GM21526 (cell line): ENCODE data around the gene SCAMP4.

Source experiments
- ATAC-seq: cut with Tn5 transposase; IDR thresholded peaks from one replicate; pipeline ENCODE4 v1.9.1; 2021; ENCODE audit warnings: moderate library complexity; ENCODE audit not compliant: unreplicated experiment, low FRiP score

SCAMP4 gene

GRCh38 chr19:1911098-1911497 lies 5.9 kb downstream of the SCAMP4 start:
- no peak for ATAC-seq

- ATAC-seq = no peak
Observed at GRCh38 chr19:1911995-1912394, 6.8 kb downstream of the SCAMP4 start.

DNA sequence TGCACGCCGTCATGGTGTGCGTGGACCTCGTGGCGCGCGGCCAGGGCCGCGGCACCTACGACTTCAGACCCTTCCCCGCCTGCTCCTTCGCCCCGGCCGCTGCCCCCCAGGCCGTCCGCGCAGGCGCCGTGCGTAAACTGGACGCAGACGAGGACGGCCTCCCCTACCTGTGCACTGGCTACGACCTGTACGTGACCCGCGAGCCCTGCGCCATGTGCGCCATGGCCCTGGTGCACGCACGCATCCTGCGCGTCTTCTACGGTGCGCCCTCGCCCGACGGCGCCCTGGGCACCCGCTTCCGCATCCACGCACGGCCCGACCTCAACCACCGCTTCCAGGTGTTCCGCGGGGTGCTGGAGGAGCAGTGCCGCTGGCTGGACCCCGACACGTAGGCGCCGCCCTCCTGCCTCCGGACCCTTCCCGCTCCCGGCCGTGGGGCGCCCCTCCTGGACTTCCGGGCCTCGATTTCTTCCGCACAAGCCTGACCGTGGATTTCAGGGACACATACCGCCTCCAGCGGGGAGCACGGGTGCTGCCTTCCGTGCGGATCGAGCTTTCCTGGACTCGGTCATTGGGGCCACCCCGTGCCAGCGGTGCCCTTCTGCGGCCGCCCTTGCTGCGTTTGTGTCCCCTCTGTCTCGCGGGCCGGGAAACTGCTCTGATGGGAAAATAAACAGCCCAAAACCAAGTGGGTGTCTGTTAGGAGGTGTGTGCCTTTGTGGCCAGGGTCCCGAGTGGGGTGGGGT lies 7.7 kb downstream of the SCAMP4 start:
- no peak for ATAC-seq

DNA sequence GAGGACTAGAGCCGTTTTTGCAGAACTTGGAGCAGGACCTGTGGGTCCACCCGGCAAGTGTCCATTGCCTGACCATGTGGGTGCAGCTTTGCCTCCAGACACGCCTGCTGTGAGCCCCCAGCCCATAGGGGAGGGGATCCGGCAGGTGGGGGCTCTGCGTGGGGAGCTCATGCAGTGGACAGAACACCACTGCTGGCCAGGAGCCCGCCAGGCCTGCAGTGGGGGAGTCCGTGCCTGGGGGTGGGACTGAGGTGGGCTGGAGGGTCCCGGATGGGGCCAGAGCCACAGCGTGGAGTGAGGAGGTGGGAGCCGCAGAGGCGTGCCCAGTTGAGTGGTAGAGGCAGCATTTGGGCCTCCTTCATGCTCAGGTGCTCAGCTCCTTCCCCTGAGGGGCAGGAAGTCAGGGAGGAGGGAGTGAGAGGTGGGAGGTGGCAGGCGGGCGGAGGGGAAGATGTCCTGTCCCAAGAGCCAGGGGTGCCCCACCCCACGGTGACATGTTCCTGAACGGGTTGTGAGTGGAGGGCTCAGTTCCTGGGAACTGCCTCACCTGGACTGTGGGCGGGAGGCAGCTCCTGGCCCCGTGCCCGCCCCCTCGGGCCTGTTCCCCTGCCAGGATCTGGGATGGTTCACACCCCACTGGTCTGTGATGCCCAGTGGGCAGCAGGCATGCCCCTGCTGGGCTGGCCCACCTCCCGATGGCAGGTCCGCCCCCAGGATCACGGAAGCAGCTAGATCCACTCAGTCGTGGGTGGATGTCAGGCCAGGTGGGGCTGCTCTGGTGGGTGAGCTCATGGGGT lies 8.8 kb downstream of the SCAMP4 start:
- ATAC-seq = no peak

GRCh38 chr19:1914826-1915341 lies 9.7 kb downstream of the SCAMP4 start:
- ATAC-seq = no peak

- ATAC-seq = no peak
Observed at GRCh38 chr19:1917146-1917545, 11.9 kb downstream of the SCAMP4 start.

GRCh38 chr19:1917926-1918325 lies 12.7 kb downstream of the SCAMP4 start:
- no peak for ATAC-seq

GRCh38 chr19:1918975-1919374 lies 13.8 kb downstream of the SCAMP4 start:
- ATAC-seq = no peak

DNA sequence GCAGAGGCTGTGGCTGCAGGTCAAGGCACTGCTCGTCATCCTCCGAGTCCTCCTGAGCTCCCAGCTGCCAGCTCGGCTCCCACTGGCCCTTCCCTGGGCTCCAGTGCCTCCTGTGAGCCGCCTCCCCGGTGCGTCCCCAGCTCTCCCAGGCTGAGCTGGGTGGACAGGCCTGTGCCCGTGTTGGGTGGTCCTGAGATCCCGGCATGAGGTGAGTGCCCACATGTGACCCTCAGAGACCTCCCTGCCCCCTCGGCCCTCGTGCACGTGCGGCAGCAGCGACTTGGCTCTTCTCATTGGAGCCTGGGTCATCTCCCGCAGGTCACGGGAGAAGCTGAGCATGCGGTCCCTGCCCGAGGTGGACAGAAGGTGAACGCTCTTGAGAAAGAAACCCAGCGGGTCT lies 15.4 kb downstream of the SCAMP4 start:
- no peak for ATAC-seq

DNA sequence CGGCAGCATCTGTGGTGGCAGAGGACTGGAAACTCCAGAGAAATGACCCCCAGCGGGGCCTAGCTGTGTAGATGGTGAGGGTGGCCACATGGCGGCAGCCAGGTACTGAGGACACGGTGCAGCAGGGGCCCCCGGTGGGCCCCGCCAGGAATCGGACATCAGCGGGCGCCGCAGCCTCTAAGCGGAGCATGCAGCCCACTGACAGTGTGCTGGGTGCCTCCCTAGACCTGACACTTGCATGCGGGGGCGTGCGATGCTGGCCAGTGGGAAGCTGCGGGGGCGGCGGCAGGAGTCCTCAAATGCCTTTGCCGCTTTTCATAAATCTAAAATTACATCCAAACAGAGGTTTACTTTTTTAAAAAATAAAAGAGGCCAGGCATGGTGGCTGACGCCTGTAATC lies 16.1 kb downstream of the SCAMP4 start:
- ATAC-seq = no peak

DNA sequence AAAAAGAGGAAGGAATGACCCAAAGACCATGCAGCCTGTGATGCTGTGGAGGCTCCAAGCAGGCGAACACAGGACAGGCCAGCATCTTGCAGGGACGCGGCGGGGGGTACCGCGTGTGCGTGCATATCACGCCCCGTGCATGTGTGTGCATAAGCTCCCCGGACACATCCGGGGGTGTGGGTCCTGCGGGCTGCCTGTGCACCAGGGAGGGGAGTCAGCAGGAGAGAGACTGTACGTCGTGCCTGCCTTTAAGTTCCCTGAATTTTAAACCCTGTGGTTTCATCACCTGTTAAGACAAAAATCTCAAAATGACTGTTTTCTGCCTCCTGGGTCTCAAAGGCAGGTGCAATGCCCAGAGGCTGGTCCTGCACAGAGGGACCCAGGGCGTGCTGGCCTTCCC lies 16.6 kb downstream of the SCAMP4 start:
- ATAC-seq = no peak

- no peak for ATAC-seq
Observed at GRCh38 chr19:1922803-1923202, 17.6 kb downstream of the SCAMP4 start.

GRCh38 chr19:1923319-1923718 lies 18.1 kb downstream of the SCAMP4 start:
- ATAC-seq = no peak

DNA sequence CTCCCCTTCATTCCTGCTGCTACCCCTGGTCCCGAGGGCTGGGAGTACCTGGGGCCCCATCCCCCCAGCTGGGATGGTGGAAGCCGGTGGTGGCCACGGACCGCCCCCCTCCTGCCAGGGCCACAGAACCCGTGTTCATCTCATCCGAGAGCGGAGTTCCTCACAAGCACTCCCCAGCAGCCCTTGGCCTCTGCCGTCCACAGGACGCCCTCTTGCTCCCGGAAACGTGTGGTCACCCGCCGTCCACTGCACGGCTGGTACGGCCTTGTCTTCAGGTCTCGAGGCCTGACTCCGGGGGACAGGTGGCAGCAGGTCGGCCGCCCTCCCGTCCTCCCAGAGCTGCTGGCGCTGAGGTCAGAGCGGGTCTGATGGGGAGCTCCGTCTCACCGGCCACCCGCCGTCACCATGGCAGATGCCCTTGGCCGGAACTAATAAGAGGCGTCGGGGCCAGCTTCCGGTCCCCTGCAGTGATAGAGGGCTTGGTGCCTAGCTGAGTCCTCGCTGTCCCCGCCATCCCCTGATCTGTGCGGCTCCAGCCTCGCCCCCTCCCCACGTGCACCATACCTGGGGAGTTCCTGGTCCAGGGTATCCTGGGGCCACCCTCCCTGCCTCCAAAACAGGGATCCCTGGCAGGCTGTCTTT lies 19.2 kb downstream of the SCAMP4 start:
- no peak for ATAC-seq

- no peak for ATAC-seq
Observed at GRCh38 chr19:1925544-1925943, 20.3 kb downstream of the SCAMP4 start.

DNA sequence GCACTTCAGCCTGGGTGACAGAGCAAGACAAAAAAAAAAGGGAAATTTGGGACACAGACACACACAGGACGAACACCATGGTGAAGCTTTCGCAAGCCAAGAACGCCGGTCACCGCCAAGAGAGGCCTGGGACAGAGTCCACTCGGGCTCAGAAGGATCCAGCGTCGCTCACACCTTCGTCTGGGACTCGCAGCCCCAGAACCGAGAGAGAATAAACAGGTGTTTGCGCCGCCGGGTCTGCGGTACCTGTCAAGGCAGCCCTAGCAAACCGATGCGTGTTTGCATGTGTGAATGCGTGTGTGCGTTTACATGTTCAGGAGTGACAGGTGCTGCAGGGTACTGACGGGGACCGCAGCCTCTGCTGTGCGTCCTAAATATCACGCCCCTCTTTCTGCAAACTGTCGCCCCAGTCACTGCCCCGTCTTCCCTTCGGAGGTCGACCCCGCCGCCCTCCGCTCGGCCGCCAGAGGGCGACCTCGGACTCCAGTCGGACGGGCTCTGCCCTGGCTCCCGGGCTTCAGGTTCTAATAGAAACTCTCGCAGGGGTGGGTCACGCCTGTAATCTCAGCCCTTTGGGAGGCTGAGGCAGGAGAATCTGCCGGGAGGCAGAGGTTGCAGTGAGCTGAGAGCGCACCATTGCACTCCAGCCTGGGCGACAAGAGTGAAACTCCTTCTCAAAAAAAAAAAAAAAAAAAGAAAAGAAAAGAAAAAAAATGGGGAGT lies 24.0 kb downstream of the SCAMP4 start:
- peak; percentile 46 for ATAC-seq

DNA sequence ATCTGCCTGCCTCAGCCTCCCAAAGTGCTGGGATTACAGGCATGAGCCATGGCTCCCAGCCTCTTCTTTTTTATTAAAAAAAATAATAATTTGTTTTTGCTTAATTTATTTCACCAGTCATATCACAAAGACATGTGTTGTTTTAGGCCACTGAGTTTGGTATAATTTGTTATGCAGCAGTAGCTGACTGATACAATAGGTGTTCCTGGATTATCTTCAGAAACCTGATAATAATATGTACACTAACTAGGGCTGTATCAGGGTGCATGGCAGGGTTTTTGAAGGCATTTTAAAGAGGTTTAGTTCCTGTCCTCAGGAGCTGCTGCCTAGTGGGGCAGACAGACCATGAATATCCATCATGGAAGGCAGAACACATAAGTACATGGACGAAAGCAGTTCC lies 26.2 kb downstream of the SCAMP4 start:
- ATAC-seq = no peak

DNA sequence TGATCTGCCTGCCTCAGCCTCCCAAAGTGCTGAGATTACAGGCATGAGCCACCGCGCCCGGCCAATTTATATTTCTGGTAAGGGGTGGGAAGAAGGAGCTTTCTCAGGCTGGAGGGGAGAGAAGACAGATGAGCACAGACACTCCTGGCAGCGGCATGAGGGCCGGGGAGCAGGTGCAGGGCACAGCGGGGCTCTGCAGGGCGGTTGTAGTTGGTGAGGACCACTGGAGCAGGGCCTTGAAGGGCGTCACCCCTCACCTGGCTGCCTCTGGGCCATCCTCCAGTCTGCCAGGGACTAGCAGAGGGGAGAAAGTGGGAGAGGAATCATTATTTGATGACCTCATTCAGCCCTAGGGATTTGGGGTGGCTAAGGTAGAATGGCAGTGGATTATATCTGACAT lies 27.2 kb downstream of the SCAMP4 start:
- ATAC-seq = no peak

DNA sequence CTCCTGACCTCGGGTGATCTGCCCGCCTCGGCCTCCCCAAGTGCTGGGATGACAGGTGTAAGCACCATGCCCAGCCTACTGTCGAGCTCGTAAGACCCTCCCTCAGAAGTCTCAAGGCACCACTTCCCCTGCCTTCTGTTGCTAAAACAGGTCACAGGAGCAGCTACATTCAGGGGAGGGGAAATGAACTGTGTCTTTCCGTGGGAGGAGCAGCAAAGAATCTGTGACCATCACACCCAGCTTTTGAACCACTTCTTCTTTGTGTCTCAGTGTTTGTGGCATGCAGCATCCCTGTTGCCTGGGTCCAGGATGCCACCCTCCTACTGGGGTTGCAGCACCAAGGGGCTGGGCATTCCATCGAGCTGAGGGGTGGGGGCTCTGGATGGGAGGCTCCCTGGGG lies 28.0 kb downstream of the SCAMP4 start:
- ATAC-seq = no peak

DNA sequence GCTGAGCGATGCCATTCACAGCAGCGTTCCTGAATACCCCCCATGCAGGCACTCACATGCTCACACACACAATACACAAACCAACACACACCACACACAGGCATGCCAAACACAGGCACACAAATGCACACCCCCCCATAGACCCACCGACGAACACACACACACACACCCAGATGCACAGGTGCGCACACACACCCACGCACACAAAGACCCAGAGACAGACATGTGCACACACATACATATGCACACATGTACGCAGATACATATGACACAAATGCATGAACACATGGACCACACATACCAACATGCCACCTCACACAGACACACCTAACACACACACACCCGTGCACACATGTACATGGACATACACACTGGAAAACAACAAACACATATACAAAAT lies 28.7 kb downstream of the SCAMP4 start:
- no peak for ATAC-seq
